ENCODE data around the gene AASS. TPM values are rescaled to one million over a fixed set of nuclear protein-coding genes. Genes with fewer than 3 reads are reported as not detected.
A peak's percentile ranks its signal among the peaks of the same experiment; 100 is the strongest.

AASS gene
- total RNA-seq, 1 experiment from 2014 or later = 15.6 TPM

GRCh38 chr7:122140918-122141317 lies 3.1 kb downstream of the AASS start:
- Mint-ChIP-seq H3K9me3 (ENCODE audit: unreplicated experiment) (no peaks in the 10 kb centered on the region), H3K27me3 (ENCODE audit: insufficient read depth, unreplicated experiment) (no peaks in the 10 kb centered on the region), H3K36me3 (ENCODE audit: insufficient read depth, unreplicated experiment) (peaks cover 10% of the 10 kb centered on the region), H3K4me1 (ENCODE audit: insufficient read depth, unreplicated experiment) (peaks cover 51% of the 10 kb centered on the region), H3K4me3 (ENCODE audit: unreplicated experiment) (no peak overlapping the region), H3K27ac (ENCODE audit: low read depth, unreplicated experiment) (no peak overlapping the region)
- DNase-seq (ENCODE audit: unreplicated experiment) = no peak
- POLR2A ChIA-PET = interaction anchor here (1.1 kb wide), 1 partner anchor 53 kb away, joined by 3 read pairs; no protein-coding TSS in a partner anchor
- intact Hi-C loops (cut with micrococcal nuclease) = no loop called here
- CTCF ChIA-PET = interaction anchor here (0.6 to 1.9 kb wide), 4 partner anchors 48 to 990 kb away, joined by 3 to 9 read pairs (median 3); no protein-coding TSS in a partner anchor
- TF ChIP-seq, protein P1, sequence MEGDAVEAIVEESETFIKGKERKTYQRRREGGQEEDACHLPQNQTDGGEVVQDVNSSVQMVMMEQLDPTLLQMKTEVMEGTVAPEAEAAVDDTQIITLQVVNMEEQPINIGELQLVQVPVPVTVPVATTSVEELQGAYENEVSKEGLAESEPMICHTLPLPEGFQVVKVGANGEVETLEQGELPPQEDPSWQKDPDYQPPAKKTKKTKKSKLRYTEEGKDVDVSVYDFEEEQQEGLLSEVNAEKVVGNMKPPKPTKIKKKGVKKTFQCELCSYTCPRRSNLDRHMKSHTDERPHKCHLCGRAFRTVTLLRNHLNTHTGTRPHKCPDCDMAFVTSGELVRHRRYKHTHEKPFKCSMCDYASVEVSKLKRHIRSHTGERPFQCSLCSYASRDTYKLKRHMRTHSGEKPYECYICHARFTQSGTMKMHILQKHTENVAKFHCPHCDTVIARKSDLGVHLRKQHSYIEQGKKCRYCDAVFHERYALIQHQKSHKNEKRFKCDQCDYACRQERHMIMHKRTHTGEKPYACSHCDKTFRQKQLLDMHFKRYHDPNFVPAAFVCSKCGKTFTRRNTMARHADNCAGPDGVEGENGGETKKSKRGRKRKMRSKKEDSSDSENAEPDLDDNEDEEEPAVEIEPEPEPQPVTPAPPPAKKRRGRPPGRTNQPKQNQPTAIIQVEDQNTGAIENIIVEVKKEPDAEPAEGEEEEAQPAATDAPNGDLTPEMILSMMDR (IDR thresholded peaks at IDR 0.05; ENCODE audit: unreplicated experiment) = no peak
- BruUV-seq (replicated peaks) = no TSS peak

DNA sequence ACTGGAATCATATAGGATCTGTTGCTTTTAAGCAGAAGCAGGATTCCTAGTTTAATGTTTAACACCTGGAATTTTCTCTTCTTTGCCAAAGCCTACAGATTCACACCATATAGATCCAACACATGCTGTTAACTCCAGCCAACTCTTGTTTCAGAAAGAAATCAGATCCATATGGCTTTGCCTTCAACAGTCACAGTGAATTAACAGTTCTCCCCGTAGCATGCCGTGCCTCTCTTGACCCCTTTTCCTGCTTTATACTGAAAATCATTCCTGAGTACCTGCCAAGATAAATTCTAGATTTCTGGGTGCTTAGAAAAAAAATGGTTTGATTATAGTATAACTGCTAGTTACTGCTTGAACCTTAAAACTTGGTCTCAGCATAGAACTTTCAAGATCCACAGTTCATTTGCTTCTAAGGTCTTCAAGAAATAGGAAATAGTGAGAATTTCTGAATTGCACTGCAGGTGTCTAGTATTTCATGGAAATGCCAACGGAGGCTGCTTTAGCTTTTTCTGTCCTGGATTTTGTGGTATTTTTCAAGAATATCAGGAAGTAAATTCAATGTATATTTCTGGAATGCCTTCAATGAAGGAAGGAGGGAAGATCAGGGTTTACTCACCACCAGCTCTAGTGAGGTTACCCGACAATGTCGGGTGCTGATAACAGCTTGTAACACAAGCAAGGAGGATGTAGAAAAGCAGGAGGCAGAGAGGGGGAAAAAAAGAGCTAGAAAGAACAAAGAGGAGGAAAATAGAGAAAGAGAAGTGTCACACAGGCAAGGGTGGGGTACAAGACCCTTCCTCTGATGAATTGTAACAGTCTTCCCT lies 6.6 kb downstream of the AASS start:
- Mint-ChIP-seq H3K27me3 (ENCODE audit: insufficient read depth, unreplicated experiment) (no peaks in the 10 kb centered on the region), H3K27ac (ENCODE audit: low read depth, unreplicated experiment) (peak overlapping the region; percentile 76), H3K4me3 (ENCODE audit: unreplicated experiment) (peak overlapping the region; percentile 69), H3K4me1 (ENCODE audit: insufficient read depth, unreplicated experiment) (peaks cover 44% of the 10 kb centered on the region), H3K9me3 (ENCODE audit: unreplicated experiment) (no peaks in the 10 kb centered on the region), H3K36me3 (ENCODE audit: insufficient read depth, unreplicated experiment) (peaks cover 15% of the 10 kb centered on the region)
- TF ChIP-seq, protein P1 (IDR thresholded peaks at IDR 0.05; ENCODE audit: unreplicated experiment) = no peak
- ChIA-PET POLR2A (interaction anchor here (0.6 to 0.7 kb wide), 2 partner anchors 661 to 1472 kb away, joined by 3 to 5 read pairs; no protein-coding TSS in a partner anchor), CTCF (interaction anchor here (0.5 to 2.0 kb wide), 3 partner anchors 45 to 792 kb away, joined by 3 to 6 read pairs (median 3); no protein-coding TSS in a partner anchor)
- DNase-seq (ENCODE audit: unreplicated experiment) = peak; percentile 41
- no TSS peak for BruUV-seq (replicated peaks)
- intact Hi-C loops (cut with micrococcal nuclease) = no loop called here

DNA sequence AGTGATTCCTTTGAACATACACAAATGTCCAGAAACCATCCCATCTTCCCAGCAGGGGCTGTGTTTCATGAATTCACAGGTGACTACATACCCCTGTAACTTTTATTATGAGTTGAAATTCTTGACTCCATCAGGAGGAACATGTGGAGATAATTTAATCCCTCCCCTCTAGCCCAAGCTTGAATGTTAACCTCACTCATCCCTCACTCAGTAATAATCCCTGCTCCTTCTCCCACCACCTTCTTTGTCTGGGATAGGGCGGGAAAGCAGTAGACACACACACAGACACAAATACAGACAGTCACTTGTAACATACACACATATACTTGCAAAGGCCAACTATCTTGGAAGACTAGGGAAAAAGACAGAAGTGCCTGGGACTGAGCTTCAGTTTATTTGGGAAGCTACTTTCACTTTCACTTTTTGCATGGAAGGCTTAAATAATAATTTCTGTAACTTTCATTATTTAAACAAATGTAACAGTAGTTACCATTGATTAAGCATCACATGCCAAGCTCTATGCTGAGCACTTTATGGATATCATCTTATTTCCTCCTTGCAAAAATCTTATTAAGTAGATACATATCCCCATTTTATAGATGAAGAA lies 7.3 kb downstream of the AASS start:
- ChIA-PET POLR2A (no interaction called here), CTCF (interaction anchor here (0.5 to 2.0 kb wide), 3 partner anchors 44 to 791 kb away, joined by 3 to 6 read pairs (median 3); no protein-coding TSS in a partner anchor)
- intact Hi-C loops (cut with micrococcal nuclease) = no loop called here
- H3K36me3 Mint-ChIP-seq (ENCODE audit: insufficient read depth, unreplicated experiment) = peaks cover 15% of the 10 kb centered on the region
- H3K27ac Mint-ChIP-seq (ENCODE audit: low read depth, unreplicated experiment) = peak overlapping the region; percentile 76
- no TSS peak for BruUV-seq (replicated peaks)
- peak; percentile 34 for DNase-seq (ENCODE audit: unreplicated experiment)
- H3K9me3 Mint-ChIP-seq (ENCODE audit: unreplicated experiment) = no peaks in the 10 kb centered on the region
- peaks cover 43% of the 10 kb centered on the region for H3K4me1 Mint-ChIP-seq (ENCODE audit: insufficient read depth, unreplicated experiment)
- TF ChIP-seq, protein P1 (IDR thresholded peaks at IDR 0.05; ENCODE audit: unreplicated experiment) = no peak
- H3K4me3 Mint-ChIP-seq (ENCODE audit: unreplicated experiment) = peak overlapping the region; percentile 69
- no peaks in the 10 kb centered on the region for H3K27me3 Mint-ChIP-seq (ENCODE audit: insufficient read depth, unreplicated experiment)

GRCh38 chr7:122136078-122136477 lies 8.0 kb downstream of the AASS start:
- H3K9me3 Mint-ChIP-seq (ENCODE audit: unreplicated experiment) = no peaks in the 10 kb centered on the region
- intact Hi-C loops (cut with micrococcal nuclease) = no loop called here
- TF ChIP-seq, protein P1 (IDR thresholded peaks at IDR 0.05; ENCODE audit: unreplicated experiment) = no peak
- CTCF ChIA-PET = interaction anchor here (2.0 kb wide), 1 partner anchor 43 kb away, joined by 6 read pairs; no protein-coding TSS in a partner anchor
- peak overlapping the region; percentile 69 for H3K4me3 Mint-ChIP-seq (ENCODE audit: unreplicated experiment)
- H3K4me1 Mint-ChIP-seq (ENCODE audit: insufficient read depth, unreplicated experiment) = peaks cover 36% of the 10 kb centered on the region
- no TSS peak for BruUV-seq (replicated peaks)
- POLR2A ChIA-PET = interaction anchor here (0.6 kb wide), 1 partner anchor 24 kb away, joined by 3 read pairs; no protein-coding TSS in a partner anchor
- DNase-seq (ENCODE audit: unreplicated experiment) = peak; percentile 16
- no peaks in the 10 kb centered on the region for H3K27me3 Mint-ChIP-seq (ENCODE audit: insufficient read depth, unreplicated experiment)
- H3K36me3 Mint-ChIP-seq (ENCODE audit: insufficient read depth, unreplicated experiment) = peaks cover 15% of the 10 kb centered on the region
- peak overlapping the region; percentile 76 for H3K27ac Mint-ChIP-seq (ENCODE audit: low read depth, unreplicated experiment)

Measured in MCF 10A (cell line).